OCI-LY3 (cell line): ENCODE results near the gene TRDMT1.

Experiments used
- EZH2phosphoT487 ChIP-seq: fragments of 200-600 bp; shearing (Covaris generic); IDR thresholded peaks from 2 replicates; pipeline ENCODE4 v1.6.1; 2018; ENCODE audit warnings: antibody characterized with exemption, mixed run types, low read depth
- TF ChIP-seq, protein P1 (sequence below): fragments of 200-600, 300-600 bp; sonication (generic); IDR thresholded peaks from 2 replicates; pipeline ENCODE4 v1.5.1; 2014; ENCODE audit warnings: antibody characterized with exemption, low read length, low read depth

DNA sequence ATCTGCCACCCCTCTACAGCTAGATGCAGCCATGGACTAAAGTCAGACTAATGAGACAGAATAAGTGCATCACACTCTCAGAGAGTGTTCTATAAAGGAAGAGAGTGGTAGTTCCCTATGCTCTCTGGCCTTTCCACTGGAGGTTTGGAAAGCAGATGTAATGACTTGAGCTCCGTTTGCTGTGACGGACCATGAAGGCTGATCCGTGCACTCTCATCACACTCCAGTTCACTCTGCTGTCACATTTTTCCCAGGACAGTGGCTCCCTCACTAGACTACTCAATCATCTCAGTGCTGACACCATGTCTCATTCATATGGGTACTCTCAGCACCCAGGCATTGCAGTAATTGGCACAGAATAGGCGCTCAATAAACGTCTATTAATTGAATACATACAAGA is 20.4 kb downstream of the TRDMT1 start:
- TF ChIP-seq, protein P1, sequence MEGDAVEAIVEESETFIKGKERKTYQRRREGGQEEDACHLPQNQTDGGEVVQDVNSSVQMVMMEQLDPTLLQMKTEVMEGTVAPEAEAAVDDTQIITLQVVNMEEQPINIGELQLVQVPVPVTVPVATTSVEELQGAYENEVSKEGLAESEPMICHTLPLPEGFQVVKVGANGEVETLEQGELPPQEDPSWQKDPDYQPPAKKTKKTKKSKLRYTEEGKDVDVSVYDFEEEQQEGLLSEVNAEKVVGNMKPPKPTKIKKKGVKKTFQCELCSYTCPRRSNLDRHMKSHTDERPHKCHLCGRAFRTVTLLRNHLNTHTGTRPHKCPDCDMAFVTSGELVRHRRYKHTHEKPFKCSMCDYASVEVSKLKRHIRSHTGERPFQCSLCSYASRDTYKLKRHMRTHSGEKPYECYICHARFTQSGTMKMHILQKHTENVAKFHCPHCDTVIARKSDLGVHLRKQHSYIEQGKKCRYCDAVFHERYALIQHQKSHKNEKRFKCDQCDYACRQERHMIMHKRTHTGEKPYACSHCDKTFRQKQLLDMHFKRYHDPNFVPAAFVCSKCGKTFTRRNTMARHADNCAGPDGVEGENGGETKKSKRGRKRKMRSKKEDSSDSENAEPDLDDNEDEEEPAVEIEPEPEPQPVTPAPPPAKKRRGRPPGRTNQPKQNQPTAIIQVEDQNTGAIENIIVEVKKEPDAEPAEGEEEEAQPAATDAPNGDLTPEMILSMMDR, result no peak
- TF ChIP-seq EZH2phosphoT487, result no peak
